ENCODE data around the gene APBA1. TPM values are rescaled to one million over a fixed set of nuclear protein-coding genes. Genes with fewer than 3 reads are reported as not detected.
A peak's percentile ranks its signal among the peaks of the same experiment; 100 is the strongest.

APBA1 gene
- total RNA-seq, 4 donors from 2014 or later = 4.3 to 11.8 (median 8.4) TPM

DNA sequence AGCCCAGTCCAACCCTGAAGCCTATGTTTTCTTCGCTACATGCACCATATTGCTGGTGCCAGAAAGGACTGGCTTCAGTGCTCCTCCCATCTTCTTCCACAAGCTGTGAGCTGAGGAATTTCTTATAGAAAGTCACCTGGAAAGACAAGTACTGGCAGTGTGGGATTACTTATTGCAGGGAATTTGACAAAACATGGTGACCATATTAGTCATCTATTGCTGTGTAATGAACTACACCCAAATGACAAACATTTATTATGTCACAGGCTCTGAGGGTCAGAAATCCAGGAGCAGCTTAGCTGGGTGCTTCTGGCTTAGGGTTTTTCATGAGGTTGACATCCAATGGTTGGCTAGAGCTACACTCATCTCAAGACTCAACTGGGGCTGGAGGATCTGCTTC lies 271.7 kb downstream of the APBA1 start:
- no peak for ATAC-seq (ENCODE audit: low FRiP score)
- no peak for TF ChIP-seq CTCF (IDR thresholded peaks at IDR 0.05)
- DNase-seq (ENCODE audit: low spot score) = no peak

DNA sequence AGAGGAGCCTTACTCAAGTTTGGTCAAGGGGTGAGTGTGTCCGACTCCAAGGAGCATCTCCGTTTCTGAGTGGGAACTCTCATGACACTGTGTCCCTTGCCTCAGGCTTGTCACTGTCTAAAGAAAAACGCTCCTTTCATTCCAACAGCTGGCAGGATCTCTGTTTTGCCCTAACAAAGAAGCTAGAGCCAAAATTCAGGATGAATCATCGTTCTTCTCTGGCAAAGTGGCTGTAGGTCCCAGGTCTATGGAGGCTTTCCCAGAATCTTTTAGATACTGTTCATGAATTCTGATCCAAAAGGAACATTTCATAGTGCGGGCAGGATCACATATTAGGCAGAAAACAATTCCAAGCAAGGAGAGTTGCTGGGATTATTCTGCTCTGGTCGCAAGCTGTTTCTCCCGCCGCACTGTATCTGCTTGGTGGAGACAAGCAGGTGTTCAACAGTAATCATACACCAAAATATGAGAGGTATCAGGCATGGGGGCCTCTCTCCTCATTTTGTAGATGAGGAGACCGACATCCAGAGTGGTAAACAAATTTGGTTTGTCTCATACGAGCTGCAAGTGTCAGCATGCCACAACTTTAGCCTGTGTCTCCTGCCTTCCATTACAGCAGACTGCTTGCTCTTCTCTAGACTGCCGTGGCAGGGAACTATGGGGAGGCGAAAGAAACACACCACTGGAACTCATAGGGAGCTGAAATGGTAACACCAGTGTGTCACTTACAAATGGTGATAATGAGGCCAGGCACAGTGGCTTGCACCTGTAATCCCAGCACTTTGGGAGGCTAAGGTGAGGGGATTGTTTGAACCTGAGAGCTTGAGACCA lies 274.6 kb downstream of the APBA1 start:
- ATAC-seq (ENCODE audit: low FRiP score) (peak; percentile 42), DNase-seq (ENCODE audit: low spot score) (no peak)
- TF ChIP-seq CTCF (IDR thresholded peaks at IDR 0.05) = no peak

GRCh38 chr9:69396759-69397158 lies 275.4 kb downstream of the APBA1 start:
- no peak for DNase-seq (ENCODE audit: low spot score)
- no peak for TF ChIP-seq CTCF (IDR thresholded peaks at IDR 0.05)
- no peak for ATAC-seq (ENCODE audit: low FRiP score)

DNA sequence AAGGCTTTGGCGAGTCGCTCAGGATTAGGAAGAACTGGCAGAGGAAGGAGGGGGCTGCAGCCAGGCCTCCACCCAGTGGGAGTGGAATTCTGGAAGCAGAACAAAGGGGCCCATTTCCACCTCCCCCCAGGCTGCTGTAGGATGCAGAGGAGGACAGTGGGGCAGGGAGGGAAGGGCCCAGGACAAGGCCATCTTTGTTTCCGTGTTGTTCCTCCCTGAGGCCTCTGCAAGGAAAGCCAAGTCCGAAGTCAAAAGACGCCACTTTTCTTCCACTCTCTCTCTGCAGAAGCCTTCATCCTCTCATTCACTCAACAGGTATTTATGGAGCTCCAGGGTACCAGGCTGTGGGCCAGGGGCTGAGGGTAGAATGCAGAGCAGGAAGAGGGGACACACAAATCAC lies 276.5 kb downstream of the APBA1 start:
- TF ChIP-seq CTCF (IDR thresholded peaks at IDR 0.05) = no peak
- DNase-seq (ENCODE audit: low spot score) (no peak), ATAC-seq (ENCODE audit: low FRiP score) (no peak)

DNA sequence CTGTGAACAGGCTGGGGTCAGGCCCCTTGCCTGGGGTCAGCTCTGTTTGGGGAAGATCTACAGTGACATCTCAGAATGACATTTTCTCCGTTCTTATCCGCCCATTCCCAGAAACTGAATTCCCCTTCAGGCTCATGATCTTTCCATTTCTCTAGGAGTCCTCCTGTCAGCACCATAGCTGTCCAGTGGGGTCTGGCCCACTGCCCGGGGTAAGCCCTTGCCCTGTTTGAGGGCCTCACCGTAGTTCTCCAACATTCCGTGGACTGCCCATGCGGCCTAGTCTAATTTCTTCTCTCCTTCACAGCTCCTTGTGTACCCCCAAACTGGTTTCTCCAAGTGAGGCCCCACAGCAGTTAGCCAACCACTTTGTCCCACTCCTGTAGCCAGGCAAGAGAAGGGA lies 278.7 kb downstream of the APBA1 start:
- no peak for TF ChIP-seq CTCF (IDR thresholded peaks at IDR 0.05)
- DNase-seq (ENCODE audit: low spot score) (no peak), ATAC-seq (ENCODE audit: low FRiP score) (no peak)

DNA sequence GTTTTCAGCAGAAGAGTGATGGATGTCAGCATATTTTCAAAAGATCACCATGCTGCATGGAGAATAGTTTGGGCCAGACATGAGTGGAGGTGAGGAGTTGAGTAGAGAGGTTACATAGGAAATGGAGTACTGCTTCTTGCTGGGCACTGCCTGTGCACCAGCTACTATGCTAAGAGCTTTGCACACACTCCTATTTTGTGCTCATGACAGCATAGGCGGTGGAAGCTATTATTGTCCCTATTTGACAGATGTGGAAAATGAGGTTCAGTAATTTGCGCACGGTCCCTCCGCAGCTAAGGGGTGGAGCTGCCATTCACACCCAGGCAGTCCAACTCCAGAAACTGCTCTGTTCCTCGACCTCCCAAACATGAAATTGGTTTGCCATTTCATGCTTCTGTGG lies 279.3 kb downstream of the APBA1 start:
- no peak for ATAC-seq (ENCODE audit: low FRiP score)
- no peak for DNase-seq (ENCODE audit: low spot score)
- no peak for TF ChIP-seq CTCF (IDR thresholded peaks at IDR 0.05)

GRCh38 chr9:69391946-69392345 lies 280.2 kb downstream of the APBA1 start:
- no peak for TF ChIP-seq CTCF (IDR thresholded peaks at IDR 0.05)
- no peak for ATAC-seq (ENCODE audit: low FRiP score)
- no peak for DNase-seq (ENCODE audit: low spot score)

All from omental fat pad (tissue), 4 donors.